HEK293T (cell line): ENCODE measurements around the gene LASP1NB.

ENCODE experiments used
- CTCF ChIA-PET: fragments of 350-600 bp; formaldehyde crosslinking; extraction: SDS; loops from one replicate; lab custom pipeline; 2021; ENCODE audit warnings: antibody characterized with exemption, inconsistent platforms; lab: Yijun Ruan, JAX
- POLR2A ChIA-PET: fragments of 350-600 bp; formaldehyde crosslinking; extraction: SDS; loops from one replicate; lab custom pipeline; 2020; ENCODE audit warnings: antibody characterized with exemption, inconsistent platforms; lab: Yijun Ruan, JAX
- DNase-seq: peaks from one replicate; pipeline ENCODE4 v3.0.0; 2012; ENCODE audit warnings: mixed read lengths; ENCODE audit errors: extremely low spot score
- ARNT ChIP-seq: fragments of 450-650 bp; IDR thresholded peaks from 2 replicates; pipeline ENCODE4 v1.6.1; 2017; ENCODE audit warnings: mild to moderate bottlenecking
- BHLHE40 ChIP-seq: fragments of 450-650 bp; IDR thresholded peaks from 2 replicates; pipeline ENCODE4 v1.6.1; 2016; ENCODE audit warnings: mild to moderate bottlenecking, moderate library complexity, borderline replicate concordance
- CTBP1 ChIP-seq: fragments of 450-650 bp; IDR thresholded peaks from 2 replicates; pipeline ENCODE4 v1.6.1; 2016; ENCODE audit warnings: borderline replicate concordance
- ELF4 ChIP-seq: fragments of 450-650 bp; IDR thresholded peaks from 2 replicates; pipeline ENCODE4 v1.6.1; 2017; ENCODE audit warnings: antibody characterized with exemption
- FOXA1 ChIP-seq: fragments of 450-650 bp; IDR thresholded peaks from 2 replicates; pipeline ENCODE4 v1.6.1; 2016; ENCODE audit warnings: mild to moderate bottlenecking
- FOXK2 ChIP-seq: fragments of 450-650 bp; IDR thresholded peaks from 2 replicates; pipeline ENCODE4 v1.6.1; 2016; ENCODE audit warnings: mild to moderate bottlenecking
- FOXM1 ChIP-seq: fragments of 450-650 bp; IDR thresholded peaks from 2 replicates; pipeline ENCODE4 v1.6.1; 2017; ENCODE audit warnings: mild to moderate bottlenecking, borderline replicate concordance
- HDGF ChIP-seq: fragments of 450-650 bp; IDR thresholded peaks from 2 replicates; pipeline ENCODE4 v1.6.1; 2017; ENCODE audit warnings: antibody characterized with exemption, borderline replicate concordance
- L3MBTL2 ChIP-seq: fragments of 450-650 bp; conservative IDR thresholded peaks from 2 replicates; pipeline ENCODE4 v1.6.1; 2016; ENCODE audit warnings: mild to moderate bottlenecking
- LEF1 ChIP-seq: fragments of 450-650 bp; IDR thresholded peaks from 2 replicates; pipeline ENCODE4 v1.6.1; 2017; ENCODE audit warnings: mild to moderate bottlenecking, borderline replicate concordance
- NFRKB ChIP-seq: fragments of 450-650 bp; IDR thresholded peaks from 2 replicates; pipeline ENCODE4 v1.6.1; 2016; ENCODE audit warnings: mild to moderate bottlenecking, moderate library complexity
- PKNOX1 ChIP-seq: fragments of 450-650 bp; IDR thresholded peaks from 2 replicates; pipeline ENCODE4 v1.6.1; 2016
- SP1 ChIP-seq: fragments of 450-650 bp; IDR thresholded peaks from 2 replicates; pipeline ENCODE4 v1.6.1; 2017
- SUZ12 ChIP-seq: fragments of 450-650 bp; IDR thresholded peaks from 2 replicates; pipeline ENCODE4 v1.6.1; 2016; ENCODE audit warnings: mild to moderate bottlenecking
- TARDBP ChIP-seq: fragments of 450-650 bp; IDR thresholded peaks from 2 replicates; pipeline ENCODE4 v1.6.1; 2016
- ZNF384 ChIP-seq: fragments of 450-650 bp; IDR thresholded peaks from 2 replicates; pipeline ENCODE4 v1.6.1; 2016

Gene LASP1NB

GRCh38 chr17:38925263-38925995, at the start of gene LASP1NB:
Gene LASP1NB (plus strand): TSS chr17:38925614.
- ChIA-PET POLR2A (interaction anchor here (1.1 kb wide), 1 partner anchor 71 kb away, joined by 4 read pairs; no protein-coding TSS in a partner anchor), CTCF (interaction anchor here (0.6 to 1.2 kb wide), 4 partner anchors 13 to 249 kb away, joined by 3 to 5 read pairs (median 3); no protein-coding TSS in a partner anchor)
- DNase-seq = no peak
- TF ChIP-seq NFRKB (no peak), CTBP1 (no peak), FOXK2 (no peak), FOXM1 (no peak), HDGF (no peak), ARNT (no peak), FOXA1 (no peak), SP1 (no peak), L3MBTL2 (no peak), ZNF384 (no peak), TARDBP (no peak), PKNOX1 (no peak), BHLHE40 (no peak), ELF4 (no peak), LEF1 (no peak), SUZ12 (no peak)

- TF ChIP-seq ELF4 (no peak), FOXA1 (no peak), BHLHE40 (no peak), NFRKB (no peak), FOXM1 (no peak), FOXK2 (no peak), LEF1 (no peak), HDGF (no peak), L3MBTL2 (no peak), ZNF384 (no peak), PKNOX1 (no peak), SUZ12 (no peak), ARNT (no peak), SP1 (no peak), TARDBP (no peak), CTBP1 (no peak)
- DNase-seq = no peak
- POLR2A ChIA-PET = no interaction called here
- CTCF ChIA-PET = no interaction called here
Measured at GRCh38 chr17:38877130-38877851, 48.1 kb upstream of the LASP1NB start.

GRCh38 chr17:38879878-38880665, 45.3 kb upstream of the LASP1NB start:
- ChIA-PET CTCF (interaction anchor here (0.6 to 0.8 kb wide), 2 partner anchors 10 to 273 kb away, joined by 3 read pairs; partner anchors contain the start of gene LASP1), POLR2A (interaction anchor here (2.7 to 4.0 kb wide), 2 partner anchors 9 to 26 kb away, joined by 10 to 42 read pairs; partner anchors contain the start of genes LASP1 and RPL23)
- DNase-seq = no peak
- TF ChIP-seq TARDBP (no peak), NFRKB (no peak), ARNT (no peak), PKNOX1 (no peak), SUZ12 (no peak), FOXK2 (no peak), CTBP1 (no peak), ZNF384 (no peak), LEF1 (no peak)

- TF ChIP-seq FOXA1 (no peak), LEF1 (no peak), L3MBTL2 (peak; percentile 65), CTBP1 (no peak)
- ChIA-PET CTCF (no interaction called here), POLR2A (interaction anchor here (0.8 to 4.0 kb wide), 6 partner anchors 10 to 318 kb away, joined by 3 to 42 read pairs (median 4); partner anchors contain the start of genes CWC25, LASP1, RPL19 and RPL23)
- peak; percentile 54 for DNase-seq
Measured at GRCh38 chr17:38881600-38882191, 43.7 kb upstream of the LASP1NB start.

GRCh38 chr17:38882870-38883269, 42.5 kb upstream of the LASP1NB start:
- ChIA-PET CTCF (interaction anchor here (1.0 kb wide), 1 partner anchor 41 kb away, joined by 4 read pairs; no protein-coding TSS in a partner anchor), POLR2A (interaction anchor here (1.0 to 4.0 kb wide), 3 partner anchors 12 to 317 kb away, joined by 4 to 42 read pairs (median 5); partner anchors contain the start of genes CWC25, LASP1 and RPL19)
- TF ChIP-seq ZNF384 (no peak), BHLHE40 (no peak), HDGF (no peak), L3MBTL2 (no peak), SP1 (no peak), ARNT (no peak), FOXA1 (no peak), NFRKB (no peak)
- DNase-seq = no peak
